H1 (cell line): ENCODE data around the gene NDUFA5. TPM values are rescaled to one million over a fixed set of nuclear protein-coding genes. Genes with fewer than 3 reads are reported as not detected.

ENCODE experiments used
- BRCA1 ChIP-seq: IDR thresholded peaks from 2 replicates; pipeline ENCODE4 v1.6.1; 2012; ENCODE audit warnings: low read depth, low read length, improper control_type of control experiment
- CBX5 ChIP-seq: fragments of 300-800, 300-1000 bp; sonication (generic); IDR thresholded peaks from 2 replicates; pipeline ENCODE4 v1.7.1; 2016; ENCODE audit warnings: antibody characterized with exemption, low read length, low read depth
- SUZ12 ChIP-seq: fragments of 200-600 bp; sonication (generic); IDR thresholded peaks from 2 replicates; pipeline ENCODE4 v1.6.1; 2012; ENCODE audit warnings: mild to moderate bottlenecking, inconsistent platforms, low read length, moderate library complexity, mixed read lengths
- YY1 ChIP-seq: IDR thresholded peaks from 2 replicates; pipeline ENCODE4 v1.6.1; 2011; ENCODE audit warnings: low read depth, mild to moderate bottlenecking, low read length
- ZNF274 ChIP-seq: IDR thresholded peaks from 2 replicates; pipeline ENCODE4 v1.7.0; 2012; ENCODE audit warnings: low read length, borderline replicate concordance; ENCODE audit errors: extremely low read depth
- polyA plus RNA-seq, 7 experiments: library from polyadenylated mRNA; depleted of rRNA in 3 of 7; stranded (reverse) in 5 of 7; unstranded in 2 of 7; fragments of >200 nt in 5 of 7; fragments of 200-250 nt in 2 of 7; gene quantifications; 1 replicate in 5 of 7; 2 replicates in 1 of 7; 4 replicates in 1 of 7; pipeline versions ENCODE4 v1.2.1 to v1.2.3, GENCODE V29; 2011 to 2013; ENCODE audit warnings: missing spikeins in 2 of 7, mixed read lengths in 2 of 7
- total RNA-seq: library from RNA; stranded (reverse); fragmentation: NEBNext Ultra II Directional; extraction: Animal tissue kit (Norgen Biotek cat#: 25700); gene quantifications from 2 replicates; pipeline ENCODE4 v1.2.1, GENCODE V29; 2021

Gene NDUFA5
- total and polyA plus RNA-seq, 2 of the 8 experiments (the other 6 are each of a cell fraction or from before 2014, with no cell fraction given): 7.6 to 76.3 TPM

DNA sequence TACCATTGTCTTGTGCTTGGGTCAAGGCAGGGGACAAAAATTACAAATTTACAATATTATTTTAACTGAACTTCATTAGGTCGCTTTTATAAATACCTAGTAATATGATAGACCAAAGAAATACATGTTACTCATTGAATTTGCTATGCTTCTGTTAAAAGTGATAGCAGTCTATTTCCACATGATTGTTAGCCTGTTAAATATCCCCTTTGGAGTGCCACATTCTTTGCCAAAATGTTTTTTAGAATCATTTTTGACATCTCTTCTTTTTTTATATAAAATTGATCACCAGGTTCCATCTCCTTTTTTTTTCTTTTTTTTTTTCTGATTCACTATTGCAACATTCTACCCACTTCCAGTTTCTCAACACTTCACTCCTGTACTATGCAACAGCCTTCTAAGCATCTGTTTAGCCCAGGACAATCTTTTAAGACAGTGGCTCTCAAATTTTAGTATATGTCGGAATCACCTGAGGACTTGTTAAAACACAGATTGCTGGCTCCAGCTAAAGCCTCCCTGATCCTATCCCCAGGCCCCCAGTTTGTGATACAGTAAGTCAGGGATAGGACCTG lies 16.4 kb upstream of the NDUFA5 start (continued):
- TF ChIP-seq BRCA1 (no peak), YY1 (no peak), CBX5 (no peak), SUZ12 (no peak), ZNF274 (no peak)
- TF ChIP-seq, all 59 proteins: peak for 0
